ENCODE measurements around the gene SP1. TPM values are rescaled to one million over a fixed set of nuclear protein-coding genes. Genes with fewer than 3 reads are reported as not detected.

SP1 gene
- total and polyA plus RNA-seq, 11 donors = 7.9 to 48.8 (median 29.5) TPM

GRCh38 chr12:53451661-53452158 lies 71.7 kb downstream of the SP1 start, which contains the start of gene PCBP2:
Gene PCBP2 (plus strand): TSS chr12:53452102. CDS start chr12:53454801, 2,699 bp downstream.
- intact Hi-C loops (cut with DNase I) = loop anchor here in 6 of 10 donors (2.0 to 5.0 kb wide), 4 partner anchors 41 to 57 kb away; partner anchors contain the start of gene TARBP2 (in 4 of the 6)

GRCh38 chr12:53452159-53453077 lies 72.4 kb downstream of the SP1 start:
- TF ChIP-seq POLR2A (IDR thresholded peaks at IDR 0.05) = peak in 1 of 2 donors; percentile 22
- TF ChIP-seq CTCF (IDR thresholded peaks at IDR 0.05) = peak in 10 of 12 donors; percentile 9 to 68 (median 52)
- WGBS, 4 donors = 1% methylated on average over 39 to 78 of the region's 82 CpGs
- Histone ChIP-seq H3K27ac (peak overlapping the region; percentile 89 to 98 (median 96)), H3K9me3 (no peaks in the 10 kb centered on the region), H3K4me1 (peaks cover 5 to 37% (median 26%) of the 10 kb centered on the region in 12 donors), H3K4me3 (peak overlapping the region; percentile 59 to 83 (median 78)), H3K27me3 (no peaks in the 10 kb centered on the region), H3K36me3 (peaks cover 0 to 52% (median 38%) of the 10 kb centered on the region in 9 donors)
- intact Hi-C loops (cut with DNase I) = loop anchor here in 6 of 10 donors (1.0 to 5.0 kb wide), 5 partner anchors 9 to 56 kb away; partner anchors contain the start of gene TARBP2 (in 4 of the 6)
- ATAC-seq (peak; percentile 68 to 84 (median 82)), DNase-seq (peak; percentile 89 to 94 (median 93))

More at GRCh38 chr12:53451661-53452158, 71.7 kb downstream of the SP1 start, which contains the start of gene PCBP2:
- Histone ChIP-seq H3K4me1 (peaks cover 5 to 32% (median 26%) of the 10 kb centered on the region in 12 donors), H3K9me3 (no peaks in the 10 kb centered on the region), H3K4me3 (peak within 1 kb of the TSS; percentile 59 to 83 (median 78)), H3K27me3 (no peaks in the 10 kb centered on the region), H3K27ac (peak within 1 kb of the TSS; percentile 89 to 98 (median 96)), H3K36me3 (peaks cover 0 to 52% (median 37%) of the 10 kb centered on the region in 9 donors)
- ATAC-seq (peak; percentile 97 to 98 (median 98)), DNase-seq (peak; percentile 99)
- 0 to 1% (median 1%) methylated on average over 27 to 32 of the region's 32 CpGs for WGBS, 4 donors
- TF ChIP-seq CTCF (IDR thresholded peaks at IDR 0.05) (peak; percentile 76 to 95 (median 86)), POLR2A (IDR thresholded peaks at IDR 0.05) (peak in 1 of 2 donors; percentile 72)

- no peak for DNase-seq
- Histone ChIP-seq H3K4me3 (peak overlapping the region in 8 of 12 donors; percentile 76 to 83 (median 80)), H3K27ac (peak overlapping the region in 4 of 12 donors; percentile 5 to 96 (median 56)), H3K27me3 (no peaks in the 10 kb centered on the region), H3K9me3 (no peaks in the 10 kb centered on the region), H3K36me3 (peaks cover 0 to 58% (median 53%) of the 10 kb centered on the region in 9 donors), H3K4me1 (peaks cover 5 to 42% (median 26%) of the 10 kb centered on the region in 12 donors)
- TF ChIP-seq CTCF (IDR thresholded peaks at IDR 0.05) (no peak), POLR2A (IDR thresholded peaks at IDR 0.05) (no peak)
- intact Hi-C loops (cut with DNase I) = loop anchor here in 6 of 10 donors (1.0 to 5.0 kb wide), 5 partner anchors 7 to 55 kb away; partner anchors contain the start of gene TARBP2 (in 4 of the 6)
- WGBS, 4 donors = 17 to 24% (median 20%) methylated on average over 6 of the region's 6 CpGs
- ATAC-seq = no peak
Observed at GRCh38 chr12:53453953-53454640, 74.1 kb downstream of the SP1 start.

Data from heart left ventricle (tissue), 16 donors.